ENCODE measurements around the gene ATRN.

Gene ATRN

DNA sequence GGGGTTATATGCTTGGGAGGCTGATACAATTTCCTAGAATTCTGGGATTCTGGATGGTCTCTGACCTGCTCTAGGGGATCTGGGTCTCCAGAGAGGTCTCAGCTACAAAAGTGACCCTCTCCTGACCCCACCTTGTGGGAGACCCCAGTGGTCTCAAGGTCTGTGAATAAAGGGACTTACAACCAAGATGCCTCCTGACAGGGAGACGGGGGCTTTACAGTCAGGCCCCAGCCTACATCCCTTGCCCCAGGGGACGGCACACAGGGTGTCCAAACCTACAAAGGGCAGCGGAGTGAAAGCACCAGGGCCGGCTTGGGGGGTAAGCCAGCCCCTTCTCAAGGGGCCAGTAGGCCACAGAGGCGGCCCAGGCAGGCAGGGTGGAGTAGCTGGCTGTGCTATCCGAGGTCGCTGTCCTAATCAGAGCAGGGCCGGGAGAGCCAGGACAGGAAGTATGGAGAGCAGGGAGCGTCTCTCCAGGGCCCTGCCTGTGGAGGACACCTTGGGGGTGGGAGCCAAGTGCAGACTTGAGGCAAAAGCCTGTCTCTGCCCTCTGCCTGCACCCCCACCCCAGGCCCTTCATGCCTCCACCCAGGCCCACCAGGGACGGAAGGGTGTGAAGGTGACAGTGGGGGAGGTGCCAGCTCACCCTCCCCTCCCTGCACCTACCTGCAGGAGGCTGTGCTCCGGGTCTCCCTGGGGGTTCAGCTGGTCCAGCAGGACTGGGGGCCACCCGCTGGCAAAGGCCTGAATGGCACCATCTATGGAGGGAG, 188.9 kb downstream of the ATRN start (continued):
- no peak for TF ChIP-seq ZFP3 (tag by site-specific recombination; IDR thresholded peaks at IDR 0.05; ENCODE audit: low read depth)
- TF ChIP-seq ZNF777 (tag by site-specific recombination; IDR thresholded peaks at IDR 0.05; ENCODE audit: borderline replicate concordance) = no peak
- no peak for TF ChIP-seq ZNF624 (tag by site-specific recombination; IDR thresholded peaks at IDR 0.05)

DNA sequence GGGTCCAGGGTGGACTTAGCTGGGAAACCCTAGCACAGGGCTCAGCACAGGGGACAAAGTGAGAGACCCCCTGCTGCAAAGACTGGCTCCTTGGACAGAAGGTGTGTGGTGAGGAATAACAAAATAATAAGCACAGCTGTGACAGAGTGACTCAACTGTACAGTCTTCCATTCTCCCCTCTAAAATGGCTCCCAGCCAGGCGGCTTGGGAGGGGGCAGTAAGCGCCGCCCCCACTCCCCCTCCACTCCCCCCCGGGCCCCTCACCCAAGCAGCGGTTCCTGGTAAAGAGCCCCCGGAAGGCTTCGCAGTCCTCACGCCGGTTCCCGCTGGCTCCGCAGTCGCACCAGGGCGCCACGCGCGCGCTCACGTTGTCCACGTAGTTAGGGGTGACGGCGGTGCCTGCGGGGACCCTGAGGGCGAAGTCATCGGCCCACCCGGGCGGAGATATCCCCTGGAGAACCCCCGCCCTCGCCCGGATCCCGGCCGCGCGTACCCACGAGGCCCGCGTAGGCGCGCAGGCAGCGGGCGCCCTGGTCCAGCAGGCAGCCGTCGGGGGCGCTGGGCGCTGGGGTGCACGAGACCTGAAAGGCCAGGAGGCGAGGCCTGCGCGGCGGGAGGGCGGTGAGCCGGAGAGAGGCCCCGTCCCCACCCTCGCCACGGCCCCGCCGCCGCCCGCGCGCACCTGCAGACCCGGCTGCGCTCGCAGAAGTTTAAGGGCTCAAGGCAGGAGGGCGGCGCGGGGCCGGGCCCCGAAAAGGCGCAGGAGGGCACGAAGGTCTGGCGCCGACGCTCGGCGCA, 189.6 kb downstream of the ATRN start:
- Histone ChIP-seq H3K27ac (ENCODE audit: extremely low read depth, low read depth, low read length) (no peak overlapping the region), H3K4me3 (ENCODE audit: low read depth, low read length) (no peak overlapping the region), H3K36me3 (ENCODE audit: control insufficient read depth in 2 of 2, insufficient read depth in 1 of 2, low read length in 2 of 2) (no peaks in the 10 kb centered on the region), H3K9me3 (ENCODE audit: control insufficient read depth, insufficient read depth, low read depth, low read length) (no peaks in the 10 kb centered on the region), H3K4me1 (ENCODE audit: control insufficient read depth, insufficient read depth, low read length) (no peaks in the 10 kb centered on the region)
- ChIA-PET CTCF (no interaction called here), POLR2A (no interaction called here)
- TF ChIP-seq ZBTB17 (tag by site-specific recombination; IDR thresholded peaks at IDR 0.05) = no peak
- TF ChIP-seq ZNF404 (tag by site-specific recombination; IDR thresholded peaks at IDR 0.05) = no peak
- no peak for TF ChIP-seq ZBTB1 (tag by site-specific recombination; IDR thresholded peaks at IDR 0.05)
- TF ChIP-seq ZNF394 (tag by site-specific recombination; IDR thresholded peaks at IDR 0.05; ENCODE audit: borderline replicate concordance) = no peak
- TF ChIP-seq GLIS2 (tag by site-specific recombination; IDR thresholded peaks at IDR 0.05) = 0 out of 2 replicates have a peak, but pooled peaks have one; percentile 5
- TF ChIP-seq, protein P1, sequence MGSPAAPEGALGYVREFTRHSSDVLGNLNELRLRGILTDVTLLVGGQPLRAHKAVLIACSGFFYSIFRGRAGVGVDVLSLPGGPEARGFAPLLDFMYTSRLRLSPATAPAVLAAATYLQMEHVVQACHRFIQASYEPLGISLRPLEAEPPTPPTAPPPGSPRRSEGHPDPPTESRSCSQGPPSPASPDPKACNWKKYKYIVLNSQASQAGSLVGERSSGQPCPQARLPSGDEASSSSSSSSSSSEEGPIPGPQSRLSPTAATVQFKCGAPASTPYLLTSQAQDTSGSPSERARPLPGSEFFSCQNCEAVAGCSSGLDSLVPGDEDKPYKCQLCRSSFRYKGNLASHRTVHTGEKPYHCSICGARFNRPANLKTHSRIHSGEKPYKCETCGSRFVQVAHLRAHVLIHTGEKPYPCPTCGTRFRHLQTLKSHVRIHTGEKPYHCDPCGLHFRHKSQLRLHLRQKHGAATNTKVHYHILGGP (tag by site-specific recombination; IDR thresholded peaks at IDR 0.05) = no peak

DNA sequence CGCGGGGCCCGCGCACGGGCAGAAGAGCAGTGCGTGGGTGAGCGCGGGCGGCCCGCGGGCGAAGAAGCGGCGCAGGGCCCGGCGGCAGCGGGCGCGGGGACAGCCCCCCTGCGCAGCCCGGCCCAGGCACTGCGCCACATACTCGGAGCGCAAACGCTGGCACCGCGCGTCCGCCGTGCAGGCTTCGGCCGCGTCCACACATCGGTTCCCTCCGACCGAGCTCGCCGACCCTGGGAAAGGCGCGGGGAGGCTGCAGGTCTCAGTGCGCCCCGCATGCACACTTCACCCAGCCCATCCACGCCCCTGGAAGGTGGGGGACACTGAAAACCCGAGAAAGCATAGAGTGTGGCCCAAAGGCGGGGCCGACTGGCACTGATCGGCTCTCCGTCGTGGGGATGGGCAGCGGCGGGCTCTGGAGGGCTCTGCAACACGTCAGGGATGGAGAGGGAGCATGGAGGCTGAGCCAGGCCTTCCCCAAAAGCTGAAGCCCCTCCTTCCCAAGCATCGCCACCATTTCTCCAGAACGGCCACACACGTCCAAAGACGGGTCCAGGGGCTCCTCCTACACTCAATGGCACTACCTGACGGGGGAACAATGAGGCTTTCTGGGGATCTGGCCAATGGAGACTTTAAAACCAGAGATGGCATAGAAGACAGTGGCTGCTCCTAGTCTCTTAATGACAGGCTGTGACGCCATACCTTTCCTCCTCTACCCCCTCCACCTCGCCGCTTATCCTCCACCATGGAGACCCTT, 190.4 kb downstream of the ATRN start:
- H3K9me3 ChIP-seq (ENCODE audit: control insufficient read depth, insufficient read depth, low read depth, low read length) = no peaks in the 10 kb centered on the region
- TF ChIP-seq, protein P2, sequence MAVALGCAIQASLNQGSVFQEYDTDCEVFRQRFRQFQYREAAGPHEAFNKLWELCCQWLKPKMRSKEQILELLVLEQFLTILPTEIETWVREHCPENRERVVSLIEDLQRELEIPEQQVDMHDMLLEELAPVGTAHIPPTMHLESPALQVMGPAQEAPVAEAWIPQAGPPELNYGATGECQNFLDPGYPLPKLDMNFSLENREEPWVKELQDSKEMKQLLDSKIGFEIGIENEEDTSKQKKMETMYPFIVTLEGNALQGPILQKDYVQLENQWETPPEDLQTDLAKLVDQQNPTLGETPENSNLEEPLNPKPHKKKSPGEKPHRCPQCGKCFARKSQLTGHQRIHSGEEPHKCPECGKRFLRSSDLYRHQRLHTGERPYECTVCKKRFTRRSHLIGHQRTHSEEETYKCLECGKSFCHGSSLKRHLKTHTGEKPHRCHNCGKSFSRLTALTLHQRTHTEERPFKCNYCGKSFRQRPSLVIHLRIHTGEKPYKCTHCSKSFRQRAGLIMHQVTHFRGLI (tag by site-specific recombination; IDR thresholded peaks at IDR 0.05) = no peak
- no peak for TF ChIP-seq KLF9 (tag by site-specific recombination; IDR thresholded peaks at IDR 0.05; ENCODE audit: low read depth)
- TF ChIP-seq, protein P3, sequence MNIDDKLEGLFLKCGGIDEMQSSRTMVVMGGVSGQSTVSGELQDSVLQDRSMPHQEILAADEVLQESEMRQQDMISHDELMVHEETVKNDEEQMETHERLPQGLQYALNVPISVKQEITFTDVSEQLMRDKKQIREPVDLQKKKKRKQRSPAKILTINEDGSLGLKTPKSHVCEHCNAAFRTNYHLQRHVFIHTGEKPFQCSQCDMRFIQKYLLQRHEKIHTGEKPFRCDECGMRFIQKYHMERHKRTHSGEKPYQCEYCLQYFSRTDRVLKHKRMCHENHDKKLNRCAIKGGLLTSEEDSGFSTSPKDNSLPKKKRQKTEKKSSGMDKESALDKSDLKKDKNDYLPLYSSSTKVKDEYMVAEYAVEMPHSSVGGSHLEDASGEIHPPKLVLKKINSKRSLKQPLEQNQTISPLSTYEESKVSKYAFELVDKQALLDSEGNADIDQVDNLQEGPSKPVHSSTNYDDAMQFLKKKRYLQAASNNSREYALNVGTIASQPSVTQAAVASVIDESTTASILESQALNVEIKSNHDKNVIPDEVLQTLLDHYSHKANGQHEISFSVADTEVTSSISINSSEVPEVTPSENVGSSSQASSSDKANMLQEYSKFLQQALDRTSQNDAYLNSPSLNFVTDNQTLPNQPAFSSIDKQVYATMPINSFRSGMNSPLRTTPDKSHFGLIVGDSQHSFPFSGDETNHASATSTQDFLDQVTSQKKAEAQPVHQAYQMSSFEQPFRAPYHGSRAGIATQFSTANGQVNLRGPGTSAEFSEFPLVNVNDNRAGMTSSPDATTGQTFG (tag by site-specific recombination; IDR thresholded peaks at IDR 0.05; ENCODE audit: borderline replicate concordance) = no peak
- TF ChIP-seq ZNF146 (tag by site-specific recombination; IDR thresholded peaks at IDR 0.05) = no peak
- TF ChIP-seq ZBTB48 (tag by site-specific recombination; IDR thresholded peaks at IDR 0.05) = no peak
- TF ChIP-seq, protein P1 (tag by site-specific recombination; IDR thresholded peaks at IDR 0.05) = no peak
- H3K4me1 ChIP-seq (ENCODE audit: control insufficient read depth, insufficient read depth, low read length) = peaks cover 2% of the 10 kb centered on the region; the same call in 1 of the 2 replicates
- ChIA-PET POLR2A (no interaction called here), CTCF (interaction anchor here (1.0 kb wide), 1 partner anchor 30 kb away, joined by 3 read pairs; no protein-coding TSS in a partner anchor)
- H3K27ac ChIP-seq (ENCODE audit: extremely low read depth, low read depth, low read length) = no peak overlapping the region
- no peaks in the 10 kb centered on the region for H3K36me3 ChIP-seq (ENCODE audit: control insufficient read depth in 2 of 2, insufficient read depth in 1 of 2, low read length in 2 of 2)
- no peak overlapping the region for H3K4me3 ChIP-seq (ENCODE audit: low read depth, low read length)
